ENCODE measurements around the gene POU2F3.

Gene POU2F3

DNA sequence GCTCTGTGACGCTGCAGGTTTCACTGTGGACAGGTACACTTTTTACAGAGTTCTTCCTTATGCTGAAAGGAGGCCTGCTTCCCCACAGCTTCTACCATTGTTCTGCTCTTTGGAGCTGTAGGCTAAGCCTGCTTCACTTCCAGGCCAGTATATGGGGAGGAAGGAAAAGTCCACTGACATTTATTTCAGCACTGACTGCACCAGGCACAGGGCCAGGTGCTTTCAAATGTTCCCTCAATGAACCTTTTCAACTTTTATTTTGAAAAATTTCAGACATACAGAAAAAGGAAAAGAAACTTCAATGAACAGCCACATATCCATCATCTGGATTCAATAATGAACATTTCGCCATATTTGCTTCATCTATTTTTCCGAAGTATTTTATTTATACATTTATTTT is 22.0 kb downstream of the POU2F3 start:
- ChIA-PET CTCF (no interaction called here), POLR2A (no interaction called here)
- TF ChIP-seq ZNF514 (tag by site-specific recombination; IDR thresholded peaks at IDR 0.05) (no peak), GLIS2 (tag by site-specific recombination; IDR thresholded peaks at IDR 0.05) (no peak), KLF7 (tag by site-specific recombination; IDR thresholded peaks at IDR 0.05; ENCODE audit: borderline replicate concordance) (no peak), SP3 (tag by site-specific recombination; IDR thresholded peaks at IDR 0.05) (no peak), ZNF26 (tag by site-specific recombination; IDR thresholded peaks at IDR 0.05) (no peak), ZNF155 (tag by site-specific recombination; IDR thresholded peaks at IDR 0.05) (no peak), ZNF341 (tag by site-specific recombination; IDR thresholded peaks at IDR 0.05; ENCODE audit: low read depth) (no peak), OVOL3 (tag by site-specific recombination; IDR thresholded peaks at IDR 0.05) (no peak), ZNF157 (tag by site-specific recombination; IDR thresholded peaks at IDR 0.05) (no peak), MEIS1 (CRISPR knock-in tag; IDR thresholded peaks at IDR 0.05; ENCODE audit: borderline replicate concordance) (no peak), ZBTB21 (tag by site-specific recombination; IDR thresholded peaks at IDR 0.05) (no peak)
- no peak overlapping the region for H3K4me3 ChIP-seq (ENCODE audit: low read depth, low read length)
- no peak overlapping the region for H3K27ac ChIP-seq (ENCODE audit: extremely low read depth, low read depth, low read length)
- no peaks in the 10 kb centered on the region for H3K9me3 ChIP-seq (ENCODE audit: control insufficient read depth, insufficient read depth, low read depth, low read length)
- no peaks in the 10 kb centered on the region for H3K36me3 ChIP-seq (ENCODE audit: control insufficient read depth in 2 of 2, insufficient read depth in 1 of 2, low read length in 2 of 2)
- H3K4me1 ChIP-seq (ENCODE audit: control insufficient read depth, insufficient read depth, low read length) = no peaks in the 10 kb centered on the region

GRCh38 chr11:120267319-120267718 is 27.4 kb downstream of the POU2F3 start:
- ChIA-PET CTCF (interaction anchor here (1.1 to 2.3 kb wide), 4 partner anchors 9 to 36 kb away, joined by 4 to 17 read pairs (median 8); no protein-coding TSS in a partner anchor), POLR2A (no interaction called here)
- no peak overlapping the region for H3K27ac ChIP-seq (ENCODE audit: extremely low read depth, low read depth, low read length)
- no peak overlapping the region for H3K4me3 ChIP-seq (ENCODE audit: low read depth, low read length)
- no peaks in the 10 kb centered on the region for H3K9me3 ChIP-seq (ENCODE audit: control insufficient read depth, insufficient read depth, low read depth, low read length)
- no peaks in the 10 kb centered on the region for H3K36me3 ChIP-seq (ENCODE audit: control insufficient read depth in 2 of 2, insufficient read depth in 1 of 2, low read length in 2 of 2)
- TF ChIP-seq KLF9 (tag by site-specific recombination; IDR thresholded peaks at IDR 0.05; ENCODE audit: low read depth) (no peak), ZNF211 (tag by site-specific recombination; IDR thresholded peaks at IDR 0.05; ENCODE audit: low read depth) (no peak), ZNF513 (tag by site-specific recombination; IDR thresholded peaks at IDR 0.05) (no peak), ZNF146 (tag by site-specific recombination; IDR thresholded peaks at IDR 0.05) (no peak), OSR2 (tag by site-specific recombination; IDR thresholded peaks at IDR 0.05) (no peak), MZF1 (tag by site-specific recombination; IDR thresholded peaks at IDR 0.05; ENCODE audit: borderline replicate concordance) (no peak), KLF1 (tag by site-specific recombination; IDR thresholded peaks at IDR 0.05) (no peak), SCRT2 (tag by site-specific recombination; IDR thresholded peaks at IDR 0.05) (no peak), ZNF335 (tag by site-specific recombination; conservative IDR thresholded peaks at IDR 0.05) (no peak), ZNF184 (tag by site-specific recombination; IDR thresholded peaks at IDR 0.05) (no peak), PBX3 (CRISPR knock-in tag; IDR thresholded peaks at IDR 0.05) (no peak)
- TF ChIP-seq, protein P1, sequence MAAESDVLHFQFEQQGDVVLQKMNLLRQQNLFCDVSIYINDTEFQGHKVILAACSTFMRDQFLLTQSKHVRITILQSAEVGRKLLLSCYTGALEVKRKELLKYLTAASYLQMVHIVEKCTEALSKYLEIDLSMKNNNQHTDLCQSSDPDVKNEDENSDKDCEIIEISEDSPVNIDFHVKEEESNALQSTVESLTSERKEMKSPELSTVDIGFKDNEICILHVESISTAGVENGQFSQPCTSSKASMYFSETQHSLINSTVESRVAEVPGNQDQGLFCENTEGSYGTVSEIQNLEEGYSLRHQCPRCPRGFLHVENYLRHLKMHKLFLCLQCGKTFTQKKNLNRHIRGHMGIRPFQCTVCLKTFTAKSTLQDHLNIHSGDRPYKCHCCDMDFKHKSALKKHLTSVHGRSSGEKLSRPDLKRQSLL (tag by site-specific recombination; IDR thresholded peaks at IDR 0.05) = no peak
- H3K4me1 ChIP-seq (ENCODE audit: control insufficient read depth, insufficient read depth, low read length) = no peaks in the 10 kb centered on the region
